Gastrocnemius medialis (tissue), 4 donors: ENCODE measurements around the gene RNF4. TPM values are rescaled to one million over a fixed set of nuclear protein-coding genes. Genes with fewer than 3 reads are reported as not detected.
"Not testable (repeated sequence)": the region's sequence is repeated elsewhere in the genome, so short reads cannot be mapped to it uniquely, and the experiment has no call there.

Experiments
- ATAC-seq, 2 donors: fragments of 150-250 bp; one replicate each; pipeline ENCODE4 v1.9.1; 2016
- DNase-seq, 2 donors: peaks; one replicate each; pipeline ENCODE4 v3.0.0-alpha.2; 2019
- H3K27ac ChIP-seq, 4 donors: fragments of 200-600 bp; sonication (generic); 1 replicate in 1 of 4; 2 replicates in 3 of 4; pipeline ENCODE4 v1.5.1; 2016 to 2018; ENCODE audit warnings: mild to moderate bottlenecking in 2 of 4, moderate library complexity in 1 of 4
- H3K27me3 ChIP-seq, 3 donors: fragments of 200-600 bp; sonication (generic) in 2 of 3; 1 replicate in 1 of 3; 2 replicates in 2 of 3; pipeline versions ENCODE4 v1.5.1 to v1.6.0; 2016 to 2019; ENCODE audit warnings: mild to moderate bottlenecking in 1 of 3, moderate library complexity in 1 of 3
- H3K36me3 ChIP-seq, 2 donors: fragments of 200-600 bp; sonication (generic) in 1 of 2; one replicate each; pipeline ENCODE4 v1.5.1; 2017 to 2018
- H3K4me1 ChIP-seq, 2 donors: fragments of 200-600 bp; sonication (generic) in 1 of 2; one replicate each; pipeline ENCODE4 v1.5.1; 2016 to 2017; ENCODE audit warnings: mild to moderate bottlenecking in 2 of 2
- H3K4me3 ChIP-seq, 4 donors: fragments of 200-600 bp; sonication (generic) in 3 of 4; 1 replicate in 1 of 4; 2 replicates in 3 of 4; pipeline ENCODE4 v1.5.1; 2016 to 2019; ENCODE audit warnings: mild to moderate bottlenecking in 2 of 4
- H3K9me3 ChIP-seq, 3 donors: fragments of 200-600 bp; sonication (generic) in 2 of 3; 1 replicate in 1 of 3; 2 replicates in 2 of 3; pipeline ENCODE4 v1.5.1; 2016 to 2019
- CTCF ChIP-seq, 5 experiments: fragments of 450-650 bp in 3 of 5; fragments of 200-600 bp in 2 of 5; sonication (generic) in 2 of 5; IDR thresholded peaks in 4 of 5; conservative IDR thresholded peaks in 1 of 5; 1 replicate in 4 of 5; 2 replicates in 1 of 5; pipeline ENCODE4 v1.5.1; 2016 to 2019; ENCODE audit warnings: antibody characterized with exemption in 5 of 5, mild to moderate bottlenecking in 3 of 5, moderate library complexity in 3 of 5
- POLR2A ChIP-seq, 2 donors: fragments of 450-650 bp; IDR thresholded peaks; one replicate each; pipeline ENCODE4 v1.6.1; 2017; ENCODE audit warnings: antibody characterized with exemption in 2 of 2, mild to moderate bottlenecking in 2 of 2, moderate library complexity in 2 of 2
- in situ Hi-C, 4 donors: fragments of 200-750 bp; cut with MboI; loops; one replicate each; pipeline versions ENCODE4 v1.15.0 to v1.8.0; 2017; ENCODE audit warnings: low sequenced_read_pairs in 4 of 4
- intact Hi-C: fragments of 100-400 bp; cut with DNase I; formaldehyde crosslinking; loops from one replicate; pipeline ENCODE4 v1.15.1; 2023; ENCODE audit warnings: low total_unique reads
- total RNA-seq, 4 donors: library from RNA; depleted of rRNA; stranded (reverse); fragments of >200 nt; gene quantifications; one replicate each; pipeline versions ENCODE4 v1.1.0 to v1.2.3, GENCODE V29; 2016

RNF4 gene
- total RNA-seq, 4 donors from 2014 or later = 21.7 to 48.7 (median 34.7) TPM

DNA sequence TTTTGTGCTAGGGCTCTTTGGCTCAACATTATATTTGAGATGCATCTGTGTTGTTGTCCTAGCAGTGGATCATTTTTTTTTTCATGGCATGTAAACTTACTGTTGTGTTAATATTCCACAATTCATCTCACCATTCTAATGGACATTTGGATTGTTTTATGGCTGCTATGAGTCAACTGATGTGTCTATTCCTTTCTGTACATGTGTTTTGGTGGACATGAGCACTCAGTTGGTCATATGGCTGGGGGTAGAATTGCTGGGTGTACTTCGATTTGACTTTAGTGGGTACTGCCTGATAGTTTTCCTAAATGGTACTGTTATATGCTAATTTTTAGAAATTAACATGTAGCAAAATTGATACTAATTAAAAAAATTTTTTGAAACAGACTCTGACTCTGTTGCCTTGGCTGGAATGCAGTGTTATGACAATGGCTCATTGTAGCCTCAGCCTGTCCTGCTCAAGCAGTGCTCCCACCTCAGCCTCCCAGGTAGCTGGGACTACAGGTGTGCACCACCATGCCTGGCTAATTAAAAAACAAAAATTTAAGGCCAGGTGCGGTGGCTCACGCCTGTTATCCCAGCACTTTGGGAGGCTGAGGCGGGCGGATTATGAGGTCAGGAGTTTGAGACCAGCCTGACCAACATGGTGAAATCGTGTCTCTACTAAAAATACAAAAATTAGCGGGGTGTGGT, 76.6 kb downstream of the RNF4 start:
- Histone ChIP-seq H3K4me1 (peaks cover 0 to 7% of the 10 kb centered on the region in 2 donors), H3K36me3 (no peaks in the 10 kb centered on the region), H3K27me3 (no peaks in the 10 kb centered on the region), H3K4me3 (no peak overlapping the region), H3K9me3 (no peaks in the 10 kb centered on the region), H3K27ac (no peak overlapping the region)
- in situ Hi-C loops = no loop called here
- ATAC-seq = no peak
- no peak for DNase-seq
- intact Hi-C loops = no loop called here
- TF ChIP-seq CTCF (IDR thresholded peaks at IDR 0.05 in 4 of 5, conservative IDR thresholded peaks at IDR 0.05 in 1 of 5) (no peak), POLR2A (IDR thresholded peaks at IDR 0.05) (no peak)

DNA sequence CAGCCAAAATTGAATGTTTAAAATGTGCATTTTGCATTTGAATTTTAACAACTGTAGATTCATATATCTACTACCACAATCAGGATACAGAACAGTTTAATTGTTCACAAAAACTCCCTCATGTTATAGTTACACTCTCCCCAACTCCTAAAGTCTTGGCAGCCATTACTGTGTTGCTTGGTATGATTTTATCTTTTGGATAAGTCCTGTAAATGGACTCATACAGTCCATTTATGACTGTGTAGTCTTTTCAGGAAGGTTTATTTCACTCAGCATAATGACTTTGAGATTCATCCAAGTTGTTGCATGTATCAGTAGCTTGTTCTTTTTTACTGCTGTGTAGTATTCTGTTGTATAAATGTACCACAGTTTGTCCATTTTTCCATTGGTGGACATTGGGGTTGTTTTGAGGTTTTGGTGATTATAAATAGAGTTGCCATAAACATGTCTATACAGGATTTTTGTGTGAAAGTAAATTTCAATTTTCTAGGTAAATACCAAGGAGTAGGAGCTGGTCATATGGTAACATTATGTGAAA, 77.4 kb downstream of the RNF4 start:
- Histone ChIP-seq H3K27ac (no peak overlapping the region), H3K4me3 (no peak overlapping the region), H3K36me3 (no peaks in the 10 kb centered on the region), H3K4me1 (peaks cover 0 to 7% of the 10 kb centered on the region in 2 donors), H3K9me3 (no peaks in the 10 kb centered on the region), H3K27me3 (no peaks in the 10 kb centered on the region)
- DNase-seq = no peak
- in situ Hi-C loops (no loop called here), intact Hi-C loops (no loop called here)
- TF ChIP-seq CTCF (IDR thresholded peaks at IDR 0.05 in 4 of 5, conservative IDR thresholded peaks at IDR 0.05 in 1 of 5) (no peak), POLR2A (IDR thresholded peaks at IDR 0.05) (no peak)
- no peak for ATAC-seq

GRCh38 chr4:2546961-2547691, 78.2 kb downstream of the RNF4 start:
- H3K4me1 ChIP-seq, in situ Hi-C loops, DNase-seq, ATAC-seq, intact Hi-C loops, H3K36me3 ChIP-seq, H3K4me3 ChIP-seq, H3K27ac ChIP-seq, H3K9me3 ChIP-seq, H3K27me3 ChIP-seq: not testable (repeated sequence)

GRCh38 chr4:2551118-2551517, 82.2 kb downstream of the RNF4 start:
- Histone ChIP-seq H3K4me3 (no peak overlapping the region), H3K36me3 (no peaks in the 10 kb centered on the region), H3K4me1 (peaks cover 5 to 8% of the 10 kb centered on the region in 2 donors), H3K27me3 (no peaks in the 10 kb centered on the region), H3K27ac (no peak overlapping the region), H3K9me3 (no peaks in the 10 kb centered on the region)
- in situ Hi-C loops (no loop called here), intact Hi-C loops (no loop called here)
- ATAC-seq (no peak), DNase-seq (no peak)
- no peak for TF ChIP-seq CTCF (IDR thresholded peaks at IDR 0.05 in 4 of 5, conservative IDR thresholded peaks at IDR 0.05 in 1 of 5)
- no peak for TF ChIP-seq POLR2A (IDR thresholded peaks at IDR 0.05)

DNA sequence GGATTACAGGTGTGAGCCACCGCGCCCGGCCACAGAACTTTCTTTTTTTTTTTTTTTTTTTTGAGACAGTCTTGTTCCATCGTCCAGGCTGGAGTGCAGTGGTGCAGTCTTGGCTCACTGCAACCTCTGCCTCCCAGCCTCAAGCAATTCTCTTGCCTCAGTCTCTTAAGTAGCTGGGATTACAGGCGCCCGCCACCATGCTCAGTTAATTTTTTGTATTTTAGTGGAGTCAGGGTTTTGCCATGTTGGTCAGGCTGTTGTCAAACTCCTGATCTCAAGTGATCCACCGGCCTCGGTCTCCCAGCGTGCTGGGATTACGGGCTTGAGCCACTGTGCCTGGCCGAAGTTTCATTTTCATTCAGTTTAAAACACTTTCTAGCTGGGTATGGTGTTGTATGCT, 83.9 kb downstream of the RNF4 start:
- Histone ChIP-seq H3K36me3 (no peaks in the 10 kb centered on the region), H3K4me3 (no peak overlapping the region), H3K27ac (no peak overlapping the region), H3K9me3 (no peaks in the 10 kb centered on the region), H3K4me1 (peaks cover 8 to 9% of the 10 kb centered on the region in 2 donors), H3K27me3 (no peaks in the 10 kb centered on the region)
- ATAC-seq = no peak
- no peak for TF ChIP-seq POLR2A (IDR thresholded peaks at IDR 0.05)
- no peak for TF ChIP-seq CTCF (IDR thresholded peaks at IDR 0.05 in 4 of 5, conservative IDR thresholded peaks at IDR 0.05 in 1 of 5)
- in situ Hi-C loops = no loop called here
- intact Hi-C loops = no loop called here
- DNase-seq = no peak
